ENCODE measurements around the gene ZNF277. TPM values are rescaled to one million over a fixed set of nuclear protein-coding genes. Genes with fewer than 3 reads are reported as not detected.

Gene ZNF277
- polyA plus RNA-seq, 1 donor (not counting 4 experiments of a cell fraction or from before 2014, with no cell fraction given), result 20.2 TPM

GRCh38 chr7:112207765-112208164, 1.3 kb downstream of the ZNF277 start:
- no peaks in the 10 kb centered on the region for H4K20me1 ChIP-seq (ENCODE audit: control insufficient read depth, extremely low read depth, insufficient read depth, low read length)
- H3K9ac ChIP-seq (ENCODE audit: control insufficient read depth, extremely low read depth, insufficient read depth, low read length), result no peak overlapping the region
- H3K4me1 ChIP-seq (ENCODE audit: control insufficient read depth, extremely low read depth, insufficient read depth, low read length), result peaks cover 8% of the 10 kb centered on the region
- H3K4me2 ChIP-seq (ENCODE audit: control insufficient read depth, extremely low read depth, insufficient read depth, low read depth, low read length), result peak overlapping the region; percentile 79
- H3K27ac ChIP-seq (ENCODE audit: control insufficient read depth, insufficient read depth, low read length), result no peak overlapping the region
- TF ChIP-seq EZH2 (IDR thresholded peaks at IDR 0.05; ENCODE audit: low read length), result no peak
- TF ChIP-seq CTCF (optimal IDR thresholded peaks at IDR 0.05 in 1 of 3, IDR thresholded peaks at IDR 0.05 in 1 of 3, conservative IDR thresholded peaks at IDR 0.05 in 1 of 3; ENCODE audit: extremely low read depth in 1 of 3, insufficient read depth in 2 of 3, low read length in 3 of 3), result no peak
- H2AFZ ChIP-seq (ENCODE audit: control insufficient read depth, low read length), result no peak overlapping the region
- peaks cover 79% of the 10 kb centered on the region for H3K79me2 ChIP-seq (ENCODE audit: control insufficient read depth, insufficient read depth, low read length)
- no peaks in the 10 kb centered on the region for H3K9me3 ChIP-seq (ENCODE audit: control insufficient read depth, low read depth, low read length)
- H3K4me3 ChIP-seq (ENCODE audit: control insufficient read depth in 2 of 3, extremely low read depth in 1 of 3, insufficient read depth in 2 of 3, low read depth in 1 of 3, low read length in 3 of 3), result peak overlapping the region; percentile 65 to 98 (median 88)
- H3K27me3 ChIP-seq (ENCODE audit: control insufficient read depth, extremely low read depth, insufficient read depth, low read length), result no peaks in the 10 kb centered on the region
- no peaks in the 10 kb centered on the region for H3K36me3 ChIP-seq (ENCODE audit: control insufficient read depth in 2 of 2, extremely low read depth in 1 of 2, insufficient read depth in 2 of 2, low read length in 2 of 2)
- no peaks in the 10 kb centered on the region for H3K9me1 ChIP-seq (ENCODE audit: control insufficient read depth, extremely low read depth, insufficient read depth, low read length)
- dilution Hi-C loops (cut with MboI; ENCODE audit: extremely low pct_ligation_motif_present, low sequenced_read_pairs), result no loop called here
- DNase-seq (ENCODE audit: low read depth, low spot score) (no peak), FAIRE-seq (no peak)

- Histone ChIP-seq H3K9ac (ENCODE audit: control insufficient read depth, extremely low read depth, insufficient read depth, low read length) (no peak overlapping the region), H3K79me2 (ENCODE audit: control insufficient read depth, insufficient read depth, low read length) (peaks cover 61% of the 10 kb centered on the region), H2AFZ (ENCODE audit: control insufficient read depth, low read length) (no peak overlapping the region), H3K36me3 (ENCODE audit: control insufficient read depth in 2 of 2, extremely low read depth in 1 of 2, insufficient read depth in 2 of 2, low read length in 2 of 2) (no peaks in the 10 kb centered on the region), H3K4me3 (ENCODE audit: control insufficient read depth in 2 of 3, extremely low read depth in 1 of 3, insufficient read depth in 2 of 3, low read depth in 1 of 3, low read length in 3 of 3) (no peak overlapping the region), H3K4me1 (ENCODE audit: control insufficient read depth, extremely low read depth, insufficient read depth, low read length) (peaks cover 3% of the 10 kb centered on the region), H4K20me1 (ENCODE audit: control insufficient read depth, extremely low read depth, insufficient read depth, low read length) (no peaks in the 10 kb centered on the region), H3K4me2 (ENCODE audit: control insufficient read depth, extremely low read depth, insufficient read depth, low read depth, low read length) (no peak overlapping the region), H3K9me1 (ENCODE audit: control insufficient read depth, extremely low read depth, insufficient read depth, low read length) (peaks cover 2% of the 10 kb centered on the region), H3K9me3 (ENCODE audit: control insufficient read depth, low read depth, low read length) (no peaks in the 10 kb centered on the region), H3K27ac (ENCODE audit: control insufficient read depth, insufficient read depth, low read length) (no peak overlapping the region), H3K27me3 (ENCODE audit: control insufficient read depth, extremely low read depth, insufficient read depth, low read length) (no peaks in the 10 kb centered on the region)
- DNase-seq (ENCODE audit: low read depth, low spot score) (no peak), FAIRE-seq (no peak)
- dilution Hi-C loops (cut with MboI; ENCODE audit: extremely low pct_ligation_motif_present, low sequenced_read_pairs), result no loop called here
- TF ChIP-seq CTCF (optimal IDR thresholded peaks at IDR 0.05 in 1 of 3, IDR thresholded peaks at IDR 0.05 in 1 of 3, conservative IDR thresholded peaks at IDR 0.05 in 1 of 3; ENCODE audit: extremely low read depth in 1 of 3, insufficient read depth in 2 of 3, low read length in 3 of 3) (no peak), EZH2 (IDR thresholded peaks at IDR 0.05; ENCODE audit: low read length) (no peak)
Observed at GRCh38 chr7:112211348-112211907, 4.9 kb downstream of the ZNF277 start.
